Measurements from ENCODE around the gene ABCC12.

ABCC12 gene

GRCh38 chr16:48153774-48154173, 2.0 kb downstream of the ABCC12 start:
- Histone ChIP-seq H3K23ac (ENCODE audit: low read length) (no peak overlapping the region), H2AFZ (ENCODE audit: insufficient read depth, low read length, poor library complexity) (no peak overlapping the region), H3K4me2 (ENCODE audit: low read length) (no peak overlapping the region), H3K4me1 (ENCODE audit: control insufficient read depth in 1 of 2, insufficient read depth in 2 of 2, low read length in 2 of 2) (peaks cover 6% of the 10 kb centered on the region in 2 experiments), H3K27me3 (ENCODE audit: insufficient read depth, low read length) (no peaks in the 10 kb centered on the region), H3K79me2 (ENCODE audit: control insufficient read depth, insufficient read depth, low read length, poor library complexity) (no peaks in the 10 kb centered on the region), H3K9ac (ENCODE audit: low read length) (no peak overlapping the region), H3K14ac (ENCODE audit: low read length) (no peak overlapping the region), H2BK12ac (ENCODE audit: low read length) (no peak overlapping the region), H3K4ac (ENCODE audit: low read depth, low read length) (no peak overlapping the region), H2AK5ac (ENCODE audit: low read length) (no peak overlapping the region), H4K12ac (ENCODE audit: low read depth, low read length) (no peak overlapping the region), H2BK5ac (ENCODE audit: low read depth, low read length, poor library complexity) (no peak overlapping the region), H2BK120ac (ENCODE audit: insufficient read depth, low read length, poor library complexity) (no peak overlapping the region), H3K9me3 (ENCODE audit: insufficient read depth, low read depth, low read length) (no peaks in the 10 kb centered on the region), H3K27ac (ENCODE audit: low read depth, low read length) (no peak overlapping the region), H3K18ac (ENCODE audit: low read length) (no peak overlapping the region), H4K8ac (ENCODE audit: low read depth, low read length) (no peak overlapping the region), H3K4me3 (ENCODE audit: low read depth, low read length) (no peak overlapping the region), H4K91ac (ENCODE audit: low read depth, low read length) (no peak overlapping the region), H3K79me1 (ENCODE audit: low read length) (no peaks in the 10 kb centered on the region), H3K36me3 (ENCODE audit: control insufficient read depth in 1 of 2, insufficient read depth in 2 of 2, low read length in 2 of 2) (no peaks in the 10 kb centered on the region)
- WGBS (ENCODE audit: extremely low coverage, insufficient coverage, insufficient read length), result no CpG with 5 or more reads among the region's 5 CpGs
- no peak for DNase-seq

- WGBS (ENCODE audit: extremely low coverage, insufficient coverage, insufficient read length), result no CpG with 5 or more reads among the region's 9 CpGs
- Histone ChIP-seq H3K9me3 (ENCODE audit: insufficient read depth, low read depth, low read length) (no peaks in the 10 kb centered on the region), H4K91ac (ENCODE audit: low read depth, low read length) (no peak overlapping the region), H3K36me3 (ENCODE audit: control insufficient read depth in 1 of 2, insufficient read depth in 2 of 2, low read length in 2 of 2) (no peaks in the 10 kb centered on the region), H3K9ac (ENCODE audit: low read length) (no peak overlapping the region), H4K12ac (ENCODE audit: low read depth, low read length) (no peak overlapping the region), H4K8ac (ENCODE audit: low read depth, low read length) (no peak overlapping the region), H3K27me3 (ENCODE audit: insufficient read depth, low read length) (no peaks in the 10 kb centered on the region), H2AK5ac (ENCODE audit: low read length) (no peak overlapping the region), H3K79me2 (ENCODE audit: control insufficient read depth, insufficient read depth, low read length, poor library complexity) (no peaks in the 10 kb centered on the region), H3K14ac (ENCODE audit: low read length) (no peak overlapping the region), H2BK120ac (ENCODE audit: insufficient read depth, low read length, poor library complexity) (no peak overlapping the region), H3K4me1 (ENCODE audit: control insufficient read depth in 1 of 2, insufficient read depth in 2 of 2, low read length in 2 of 2) (no peaks in the 10 kb centered on the region), H2BK12ac (ENCODE audit: low read length) (no peak overlapping the region), H3K27ac (ENCODE audit: low read depth, low read length) (no peak overlapping the region), H3K18ac (ENCODE audit: low read length) (no peak overlapping the region), H3K4me3 (ENCODE audit: low read depth, low read length) (no peak overlapping the region), H3K4me2 (ENCODE audit: low read length) (no peak overlapping the region), H3K4ac (ENCODE audit: low read depth, low read length) (no peak overlapping the region), H2BK5ac (ENCODE audit: low read depth, low read length, poor library complexity) (no peak overlapping the region), H2AFZ (ENCODE audit: insufficient read depth, low read length, poor library complexity) (no peak overlapping the region), H3K79me1 (ENCODE audit: low read length) (no peaks in the 10 kb centered on the region), H3K23ac (ENCODE audit: low read length) (no peak overlapping the region)
- DNase-seq, result no peak
Measured at GRCh38 chr16:48152226-48152625, 3.6 kb downstream of the ABCC12 start.

GRCh38 chr16:48150707-48151106, 5.1 kb downstream of the ABCC12 start:
- H3K36me3 ChIP-seq (ENCODE audit: control insufficient read depth in 1 of 2, insufficient read depth in 2 of 2, low read length in 2 of 2), result no peaks in the 10 kb centered on the region
- H3K4ac ChIP-seq (ENCODE audit: low read depth, low read length), result no peak overlapping the region
- H3K23ac ChIP-seq (ENCODE audit: low read length), result no peak overlapping the region
- no peak overlapping the region for H2BK120ac ChIP-seq (ENCODE audit: insufficient read depth, low read length, poor library complexity)
- no peak overlapping the region for H4K91ac ChIP-seq (ENCODE audit: low read depth, low read length)
- no peak overlapping the region for H3K14ac ChIP-seq (ENCODE audit: low read length)
- H2AK5ac ChIP-seq (ENCODE audit: low read length), result no peak overlapping the region
- no peak overlapping the region for H2AFZ ChIP-seq (ENCODE audit: insufficient read depth, low read length, poor library complexity)
- H3K27me3 ChIP-seq (ENCODE audit: insufficient read depth, low read length), result no peaks in the 10 kb centered on the region
- WGBS (ENCODE audit: extremely low coverage, insufficient coverage, insufficient read length), result no CpG with 5 or more reads among the region's 1 CpG
- no peak overlapping the region for H3K27ac ChIP-seq (ENCODE audit: low read depth, low read length)
- no peak overlapping the region for H2BK5ac ChIP-seq (ENCODE audit: low read depth, low read length, poor library complexity)
- no peak overlapping the region for H4K8ac ChIP-seq (ENCODE audit: low read depth, low read length)
- no peak overlapping the region for H3K4me2 ChIP-seq (ENCODE audit: low read length)
- H3K9ac ChIP-seq (ENCODE audit: low read length), result no peak overlapping the region
- DNase-seq, result no peak
- H3K4me1 ChIP-seq (ENCODE audit: control insufficient read depth in 1 of 2, insufficient read depth in 2 of 2, low read length in 2 of 2), result no peaks in the 10 kb centered on the region
- H2BK12ac ChIP-seq (ENCODE audit: low read length), result no peak overlapping the region
- H3K18ac ChIP-seq (ENCODE audit: low read length), result no peak overlapping the region
- no peaks in the 10 kb centered on the region for H3K9me3 ChIP-seq (ENCODE audit: insufficient read depth, low read depth, low read length)
- H3K79me2 ChIP-seq (ENCODE audit: control insufficient read depth, insufficient read depth, low read length, poor library complexity), result no peaks in the 10 kb centered on the region
- no peak overlapping the region for H3K4me3 ChIP-seq (ENCODE audit: low read depth, low read length)
- H4K12ac ChIP-seq (ENCODE audit: low read depth, low read length), result no peak overlapping the region
- H3K79me1 ChIP-seq (ENCODE audit: low read length), result no peaks in the 10 kb centered on the region

- Histone ChIP-seq H3K4ac (ENCODE audit: low read depth, low read length) (no peak overlapping the region), H3K4me3 (ENCODE audit: low read depth, low read length) (no peak overlapping the region), H3K23ac (ENCODE audit: low read length) (no peak overlapping the region), H3K18ac (ENCODE audit: low read length) (no peak overlapping the region), H3K4me1 (ENCODE audit: control insufficient read depth in 1 of 2, insufficient read depth in 2 of 2, low read length in 2 of 2) (no peaks in the 10 kb centered on the region), H3K36me3 (ENCODE audit: control insufficient read depth in 1 of 2, insufficient read depth in 2 of 2, low read length in 2 of 2) (no peaks in the 10 kb centered on the region), H4K91ac (ENCODE audit: low read depth, low read length) (no peak overlapping the region), H4K12ac (ENCODE audit: low read depth, low read length) (no peak overlapping the region), H3K9ac (ENCODE audit: low read length) (no peak overlapping the region), H2BK12ac (ENCODE audit: low read length) (no peak overlapping the region), H3K4me2 (ENCODE audit: low read length) (no peak overlapping the region), H2BK5ac (ENCODE audit: low read depth, low read length, poor library complexity) (no peak overlapping the region), H3K79me2 (ENCODE audit: control insufficient read depth, insufficient read depth, low read length, poor library complexity) (no peaks in the 10 kb centered on the region), H2AFZ (ENCODE audit: insufficient read depth, low read length, poor library complexity) (no peak overlapping the region), H3K9me3 (ENCODE audit: insufficient read depth, low read depth, low read length) (peaks cover 1% of the 10 kb centered on the region), H3K27me3 (ENCODE audit: insufficient read depth, low read length) (no peaks in the 10 kb centered on the region), H2BK120ac (ENCODE audit: insufficient read depth, low read length, poor library complexity) (no peak overlapping the region), H3K14ac (ENCODE audit: low read length) (no peak overlapping the region), H2AK5ac (ENCODE audit: low read length) (no peak overlapping the region), H3K79me1 (ENCODE audit: low read length) (no peaks in the 10 kb centered on the region), H4K8ac (ENCODE audit: low read depth, low read length) (no peak overlapping the region), H3K27ac (ENCODE audit: low read depth, low read length) (no peak overlapping the region)
- WGBS (ENCODE audit: extremely low coverage, insufficient coverage, insufficient read length), result no CpG with 5 or more reads among the region's 4 CpGs
- DNase-seq, result no peak
Measured at GRCh38 chr16:48146710-48147109, 9.1 kb downstream of the ABCC12 start.

All from trophoblast cell (in vitro differentiated cells and primary cell).